B cell (primary cell): ENCODE data around the gene ZFYVE16. TPM values are rescaled to one million over a fixed set of nuclear protein-coding genes. Genes with fewer than 3 reads are reported as not detected.

ENCODE experiments used
- ATAC-seq: fragments of 200-7000 bp; cut with Tn5 transposase; one replicate; pipeline ENCODE4 v1.10.0; 2021; ENCODE audit warnings: low read depth, mild to moderate bottlenecking, moderate number of reproducible peaks, moderate library complexity
- CTCF ChIA-PET: fragments of 350-600 bp; sonication (Branson Sonifier 250); formaldehyde crosslinking; loops from one replicate; lab custom pipeline; 2021; ENCODE audit warnings: antibody characterized with exemption, inconsistent platforms; lab: Charles Lee
- POLR2A ChIA-PET: fragments of 350-600 bp; sonication (Branson Sonifier 250); formaldehyde crosslinking; loops from one replicate; lab custom pipeline; 2021; ENCODE audit warnings: antibody characterized with exemption; lab: Charles Lee
- DNase-seq: peaks from one replicate; pipeline ENCODE4 v3.0.0; 2013
- H2AFZ ChIP-seq: 2 replicates; pipeline ENCODE4 v1.6.1; 2012; ENCODE audit warnings: mild to moderate bottlenecking, low read depth, low read length; ENCODE audit not compliant: insufficient read depth, poor library complexity, severe bottlenecking
- H3K27ac ChIP-seq, 2 donors: 1 replicate in 1 of 2; 2 replicates in 1 of 2; pipeline ENCODE4 v1.5.1; 2012 to 2013; ENCODE audit warnings: low read length in 2 of 2, mild to moderate bottlenecking in 2 of 2, moderate library complexity in 1 of 2
- H3K27me3 ChIP-seq, 4 experiments: fragments of 200-600 bp in 1 of 4; sonication (generic) in 1 of 4; replicated peaks in 1 of 4; 1 replicate in 2 of 4; 2 replicates in 2 of 4; pipeline versions ENCODE4 v1.6.1 to v1.7.0; 2013 to 2016; ENCODE audit warnings: low read length in 3 of 4, mild to moderate bottlenecking in 2 of 4, mixed read lengths in 1 of 4, moderate library complexity in 1 of 4; ENCODE audit not compliant: insufficient read depth in 4 of 4, control insufficient read depth in 3 of 4; ENCODE audit errors: control extremely low read depth in 1 of 4
- H3K36me3 ChIP-seq, 2 experiments: replicated peaks in 1 of 2; 1 replicate in 1 of 2; 2 replicates in 1 of 2; pipeline versions ENCODE4 v1.6.1 to v1.7.1; 2013; ENCODE audit warnings: low read length in 1 of 2; ENCODE audit not compliant: insufficient read depth in 2 of 2, control insufficient read depth in 1 of 2; ENCODE audit errors: control extremely low read depth in 1 of 2, extremely low read depth in 1 of 2
- H3K4me1 ChIP-seq, 2 donors: fragments of 200-600 bp in 1 of 2; sonication (generic) in 1 of 2; 1 replicate in 1 of 2; 2 replicates in 1 of 2; pipeline versions ENCODE4 v1.5.1 to v1.6.1; 2013 to 2017; ENCODE audit warnings: low read length in 2 of 2; ENCODE audit not compliant: control insufficient read depth in 2 of 2, insufficient read depth in 2 of 2
- H3K4me2 ChIP-seq: replicated peaks from 2 replicates; pipeline ENCODE3; 2012; ENCODE audit warnings: mild to moderate bottlenecking, low read depth, low read length; ENCODE audit not compliant: poor library complexity, severe bottlenecking
- H3K4me3 ChIP-seq, 5 experiments: fragments of 200-600 bp in 1 of 5; sonication (generic) in 1 of 5; 1 replicate in 3 of 5; 2 replicates in 2 of 5; pipeline versions ENCODE4 v1.5.1 to v1.7.0; 2011 to 2016; ENCODE audit warnings: low read length in 4 of 5, mild to moderate bottlenecking in 4 of 5, low read depth in 2 of 5, control low read depth in 1 of 5, moderate library complexity in 1 of 5; ENCODE audit not compliant: insufficient read depth in 1 of 5; ENCODE audit errors: control extremely low read depth in 1 of 5, extremely low read depth in 1 of 5
- H3K79me2 ChIP-seq: fragments of 200-600 bp; sonication (generic); one replicate; pipeline ENCODE4 v1.6.0; 2016; ENCODE audit warnings: low read length; ENCODE audit not compliant: control insufficient read depth, insufficient read depth
- H3K9ac ChIP-seq: fragments of 200-600 bp; sonication (generic); 2 replicates; pipeline ENCODE4 v1.6.1; 2017; ENCODE audit warnings: mild to moderate bottlenecking, low read length, moderate library complexity
- H3K9me3 ChIP-seq, 3 donors: one replicate each; pipeline versions ENCODE4 v1.6.1 to v1.7.1; 2013; ENCODE audit warnings: low read length in 2 of 3; ENCODE audit not compliant: control insufficient read depth in 2 of 3, insufficient read depth in 1 of 3; ENCODE audit errors: control extremely low read depth in 1 of 3
- H4K20me1 ChIP-seq: 2 replicates; pipeline ENCODE4 v1.6.0; 2012; ENCODE audit warnings: mild to moderate bottlenecking, low read length; ENCODE audit not compliant: insufficient read depth, control insufficient read depth, poor library complexity, severe bottlenecking
- H3K27ac Mint-ChIP-seq: one replicate; pipeline ENCODE4 v1.8.0; 2021; ENCODE audit warnings: mixed read lengths
- H3K27me3 Mint-ChIP-seq: one replicate; pipeline ENCODE4 v1.8.0; 2021; ENCODE audit warnings: mixed read lengths
- H3K4me1 Mint-ChIP-seq: one replicate; pipeline ENCODE4 v1.8.0; 2021; ENCODE audit warnings: mixed read lengths
- H3K4me3 Mint-ChIP-seq: one replicate; pipeline ENCODE4 v1.8.0; 2021; ENCODE audit warnings: mixed read lengths
- H3K9me3 Mint-ChIP-seq: one replicate; pipeline ENCODE4 v1.8.0; 2022; ENCODE audit warnings: mixed read lengths; ENCODE audit not compliant: insufficient read depth
- EZH2 ChIP-seq: IDR thresholded peaks from 2 replicates; pipeline ENCODE4 v1.6.1; 2012; ENCODE audit warnings: borderline replicate concordance, low read depth, mild to moderate bottlenecking, moderate library complexity, low read length; ENCODE audit not compliant: insufficient read depth, poor library complexity, severe bottlenecking
- WGBS: methylation state at CpG from one replicate; pipeline ENCODE4 v1.1.5; 2013; ENCODE audit warnings: missing lambda C conversion rate; ENCODE audit not compliant: insufficient coverage; 5-methylcytosine and 5-hydroxymethylcytosine counted together
- intact Hi-C: fragments of 100-400 bp; cut with micrococcal nuclease; formaldehyde crosslinking; loops from one replicate; pipeline ENCODE4 v1.10.0; 2022
- polyA plus RNA-seq: library from polyadenylated mRNA; depleted of rRNA; stranded (reverse); fragments of >200 nt; gene quantifications from 2 replicates; pipeline ENCODE4 v1.2.3, GENCODE V29; 2012
- total RNA-seq, 2 donors: library from RNA; stranded (reverse); fragments of 120-200 nt in 1 of 2; gene quantifications; 1 replicate in 1 of 2; 2 replicates in 1 of 2; pipeline versions ENCODE4 v1.2.3 to v1.2.4, GENCODE V29; 2013 to 2022
- TF ChIP-seq, protein P1 (sequence below): fragments of 200-600 bp; IDR thresholded peaks from one replicate; pipeline ENCODE4 v1.8.0; 2022; ENCODE audit warnings: antibody characterized with exemption, mild to moderate bottlenecking

The ZFYVE16 gene
- total and polyA plus RNA-seq, 2 donors (not counting 1 experiment from before 2014, with no cell fraction given) = 4.7 to 38.3 TPM

DNA sequence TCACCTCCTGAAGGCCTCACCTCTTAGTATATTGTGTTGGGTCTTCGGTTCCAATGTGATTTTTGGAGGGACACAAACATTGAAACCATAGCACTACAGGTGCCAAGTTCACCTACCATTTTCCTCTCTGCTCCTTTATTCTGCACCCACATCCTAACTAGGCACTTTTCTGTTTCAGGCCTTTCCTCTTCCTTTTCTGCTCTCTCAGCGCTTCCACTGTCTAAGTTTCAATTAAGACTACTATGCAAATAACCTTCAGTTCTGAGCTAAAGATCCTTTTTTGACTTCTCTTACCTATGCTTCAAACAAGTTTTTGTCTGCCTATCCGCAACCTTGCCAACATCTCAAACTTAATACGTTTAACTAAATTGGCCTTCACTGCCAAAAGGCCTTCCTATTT lies 25.4 kb upstream of the ZFYVE16 start:
- H3K4me2 ChIP-seq = no peak overlapping the region
- H4K20me1 ChIP-seq = no peaks in the 10 kb centered on the region
- ATAC-seq (no peak), DNase-seq (no peak)
- H3K79me2 ChIP-seq = no peaks in the 10 kb centered on the region
- no peak overlapping the region for H3K4me3 ChIP-seq
- Mint-ChIP-seq H3K9me3 (no peaks in the 10 kb centered on the region), H3K27me3 (peaks cover 10% of the 10 kb centered on the region), H3K27ac (no peak overlapping the region), H3K4me1 (peaks cover 4% of the 10 kb centered on the region), H3K4me3 (no peak overlapping the region)
- CTCF ChIA-PET = no interaction called here
- intact Hi-C loops = no loop called here
- H3K9me3 ChIP-seq = no peaks in the 10 kb centered on the region
- TF ChIP-seq, protein P1, sequence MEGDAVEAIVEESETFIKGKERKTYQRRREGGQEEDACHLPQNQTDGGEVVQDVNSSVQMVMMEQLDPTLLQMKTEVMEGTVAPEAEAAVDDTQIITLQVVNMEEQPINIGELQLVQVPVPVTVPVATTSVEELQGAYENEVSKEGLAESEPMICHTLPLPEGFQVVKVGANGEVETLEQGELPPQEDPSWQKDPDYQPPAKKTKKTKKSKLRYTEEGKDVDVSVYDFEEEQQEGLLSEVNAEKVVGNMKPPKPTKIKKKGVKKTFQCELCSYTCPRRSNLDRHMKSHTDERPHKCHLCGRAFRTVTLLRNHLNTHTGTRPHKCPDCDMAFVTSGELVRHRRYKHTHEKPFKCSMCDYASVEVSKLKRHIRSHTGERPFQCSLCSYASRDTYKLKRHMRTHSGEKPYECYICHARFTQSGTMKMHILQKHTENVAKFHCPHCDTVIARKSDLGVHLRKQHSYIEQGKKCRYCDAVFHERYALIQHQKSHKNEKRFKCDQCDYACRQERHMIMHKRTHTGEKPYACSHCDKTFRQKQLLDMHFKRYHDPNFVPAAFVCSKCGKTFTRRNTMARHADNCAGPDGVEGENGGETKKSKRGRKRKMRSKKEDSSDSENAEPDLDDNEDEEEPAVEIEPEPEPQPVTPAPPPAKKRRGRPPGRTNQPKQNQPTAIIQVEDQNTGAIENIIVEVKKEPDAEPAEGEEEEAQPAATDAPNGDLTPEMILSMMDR = no peak
- TF ChIP-seq EZH2 = no peak
- H3K27ac ChIP-seq = no peak overlapping the region
- no peak overlapping the region for H3K9ac ChIP-seq
- 92% methylated on average over 4 of the region's 4 CpGs for WGBS
- no peak overlapping the region for H2AFZ ChIP-seq
- peaks cover 0 to 4% of the 10 kb centered on the region in 2 donors for H3K4me1 ChIP-seq
- no peaks in the 10 kb centered on the region for H3K36me3 ChIP-seq
- POLR2A ChIA-PET = no interaction called here
- H3K27me3 ChIP-seq = no peaks in the 10 kb centered on the region

DNA sequence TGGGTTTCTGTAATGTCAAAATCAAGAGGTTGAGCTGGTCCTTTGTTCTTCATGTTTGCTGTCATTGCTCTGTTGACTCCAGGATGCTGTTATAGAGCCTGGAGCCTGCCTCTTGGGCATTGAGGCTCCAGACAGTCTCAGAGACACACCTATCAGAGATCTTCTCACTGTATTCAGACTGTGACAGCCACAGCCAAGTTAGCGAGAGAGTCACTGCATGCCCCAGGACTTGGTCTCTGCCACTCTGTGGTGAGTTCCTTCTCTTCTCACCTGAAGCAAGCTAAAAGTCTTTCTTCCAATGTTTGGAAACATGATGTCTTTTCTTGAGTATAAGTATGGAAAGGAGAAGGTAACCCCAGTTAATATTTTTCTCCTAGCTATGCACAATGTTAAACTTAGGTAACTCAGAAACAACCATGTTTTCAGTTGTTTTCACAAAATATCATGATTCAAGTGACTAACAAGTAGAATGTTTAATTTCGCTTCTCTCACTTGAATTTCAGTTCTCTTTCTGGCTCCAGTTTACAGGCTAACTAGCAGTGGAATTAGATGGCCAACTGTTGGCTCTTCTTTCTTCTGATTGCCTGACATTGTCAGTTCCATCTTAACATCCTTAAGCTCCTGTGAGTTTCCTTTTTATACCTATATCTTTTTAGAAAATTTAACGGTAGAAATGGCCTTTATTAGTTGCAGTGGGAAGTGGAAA lies 20.6 kb upstream of the ZFYVE16 start:
- Histone ChIP-seq H3K36me3 (no peaks in the 10 kb centered on the region), H3K4me3 (no peak overlapping the region), H3K9ac (no peak overlapping the region), H4K20me1 (no peaks in the 10 kb centered on the region), H3K79me2 (no peaks in the 10 kb centered on the region), H2AFZ (peak overlapping the region; percentile 39), H3K27me3 (no peaks in the 10 kb centered on the region), H3K27ac (peak overlapping the region in 1 of 2 donors; percentile 77), H3K4me1 (peaks cover 2 to 10% of the 10 kb centered on the region in 2 donors), H3K9me3 (no peaks in the 10 kb centered on the region), H3K4me2 (peak overlapping the region; percentile 31)
- intact Hi-C loops = no loop called here
- H3K9me3 Mint-ChIP-seq = no peaks in the 10 kb centered on the region
- no peak for TF ChIP-seq EZH2
- TF ChIP-seq, protein P1 = no peak
- ChIA-PET CTCF (no interaction called here), POLR2A (no interaction called here)
- no peak overlapping the region for H3K4me3 Mint-ChIP-seq
- peaks cover 14% of the 10 kb centered on the region for H3K4me1 Mint-ChIP-seq
- no peak overlapping the region for H3K27ac Mint-ChIP-seq
- ATAC-seq (no peak), DNase-seq (no peak)
- 69% methylated on average over 2 of the region's 3 CpGs for WGBS
- H3K27me3 Mint-ChIP-seq = peaks cover 21% of the 10 kb centered on the region
